Skeletal muscle cell (primary cell): ENCODE results near the gene CHD2.

Experiments used
- DNase-seq: peaks from one replicate; pipeline ENCODE4 v3.0.0-alpha.2; 2010; ENCODE audit warnings: low read depth
- H3K4me3 ChIP-seq: 2 replicates; pipeline ENCODE4 v1.5.1; 2011; ENCODE audit warnings: low read depth, mild to moderate bottlenecking, control low read depth, low read length, moderate library complexity

Gene CHD2

GRCh38 chr15:93041159-93041547 lies 141.0 kb downstream of the CHD2 start:
- no peak for DNase-seq
- H3K4me3 ChIP-seq: no peak overlapping the region

- DNase-seq: no peak
- no peak overlapping the region for H3K4me3 ChIP-seq
Measured at GRCh38 chr15:93042211-93042610, 142.1 kb downstream of the CHD2 start.

GRCh38 chr15:93042691-93043378 lies 142.7 kb downstream of the CHD2 start:
- DNase-seq: no peak
- H3K4me3 ChIP-seq: no peak overlapping the region

GRCh38 chr15:93043621-93044300 lies 143.6 kb downstream of the CHD2 start:
- DNase-seq: no peak
- no peak overlapping the region for H3K4me3 ChIP-seq

- no peak for DNase-seq
- H3K4me3 ChIP-seq: no peak overlapping the region
Measured at GRCh38 chr15:93044301-93045190, 144.4 kb downstream of the CHD2 start.

- DNase-seq: no peak
- no peak overlapping the region for H3K4me3 ChIP-seq
Measured at GRCh38 chr15:93045191-93045785, 145.2 kb downstream of the CHD2 start.

- H3K4me3 ChIP-seq: no peak overlapping the region
- no peak for DNase-seq
Measured at GRCh38 chr15:93046120-93046519, 146.0 kb downstream of the CHD2 start.

- H3K4me3 ChIP-seq: no peak overlapping the region
- DNase-seq: no peak
Measured at GRCh38 chr15:93046721-93047120, 146.6 kb downstream of the CHD2 start.

- H3K4me3 ChIP-seq: no peak overlapping the region
- DNase-seq: no peak
Measured at GRCh38 chr15:93047621-93048425, 147.7 kb downstream of the CHD2 start.

- H3K4me3 ChIP-seq: no peak overlapping the region
- DNase-seq: no peak
Measured at GRCh38 chr15:93048426-93048721, 148.2 kb downstream of the CHD2 start.

- no peak overlapping the region for H3K4me3 ChIP-seq
- DNase-seq: no peak
Measured at GRCh38 chr15:93048759-93049161, 148.6 kb downstream of the CHD2 start.

- H3K4me3 ChIP-seq: no peak overlapping the region
- no peak for DNase-seq
Measured at GRCh38 chr15:93049233-93049632, 149.1 kb downstream of the CHD2 start.

GRCh38 chr15:93049914-93050578 lies 149.9 kb downstream of the CHD2 start:
- DNase-seq: no peak
- H3K4me3 ChIP-seq: no peak overlapping the region

- no peak for DNase-seq
- no peak overlapping the region for H3K4me3 ChIP-seq
Measured at GRCh38 chr15:93050648-93051047, 150.5 kb downstream of the CHD2 start.

GRCh38 chr15:93051236-93052089 lies 151.3 kb downstream of the CHD2 start:
- no peak overlapping the region for H3K4me3 ChIP-seq
- no peak for DNase-seq

GRCh38 chr15:93052090-93052879 lies 152.2 kb downstream of the CHD2 start:
- H3K4me3 ChIP-seq: no peak overlapping the region
- no peak for DNase-seq

- H3K4me3 ChIP-seq: no peak overlapping the region
- DNase-seq: no peak
Measured at GRCh38 chr15:93055211-93055610, 155.1 kb downstream of the CHD2 start.
